Vagina (tissue), 2 donors: ENCODE measurements around the gene PTPRK. TPM values are rescaled to one million over a fixed set of nuclear protein-coding genes. Genes with fewer than 3 reads are reported as not detected.

Experiments used
- DNase-seq, 2 donors: peaks; one replicate each; pipeline ENCODE4 v3.0.0-alpha.2; 2017; ENCODE audit errors: extremely low spot score in 2 of 2
- H3K27ac ChIP-seq: fragments of 200-600 bp; sonication (generic); one replicate; pipeline ENCODE4 v1.5.1; 2019
- H3K27me3 ChIP-seq: fragments of 200-600 bp; sonication (generic); one replicate; pipeline ENCODE4 v1.5.1; 2019
- H3K36me3 ChIP-seq, 2 donors: fragments of 200-600 bp; sonication (generic); one replicate each; pipeline ENCODE4 v1.5.1; 2017 to 2019
- H3K4me1 ChIP-seq: fragments of 200-600 bp; sonication (generic); one replicate; pipeline ENCODE4 v1.5.1; 2019
- H3K4me3 ChIP-seq, 2 donors: fragments of 200-600 bp; sonication (generic); 1 replicate in 1 of 2; 2 replicates in 1 of 2; pipeline ENCODE4 v1.5.1; 2016 to 2019
- H3K9me3 ChIP-seq: fragments of 200-600 bp; sonication (generic); one replicate; pipeline ENCODE4 v1.5.1; 2019
- POLR2A ChIP-seq, 2 donors: fragments of 450-650 bp; IDR thresholded peaks; one replicate each; pipeline ENCODE4 v1.6.1; 2017; ENCODE audit warnings: antibody characterized with exemption in 2 of 2, mild to moderate bottlenecking in 2 of 2, moderate library complexity in 2 of 2
- POLR2AphosphoS5 ChIP-seq, 2 donors: sonication (generic); formaldehyde crosslinking; IDR thresholded peaks; one replicate each; pipeline ENCODE4 v1.9.0; 2017; ENCODE audit warnings: antibody characterized with exemption in 2 of 2, mild to moderate bottlenecking in 2 of 2, low read depth in 1 of 2; ENCODE audit not compliant: insufficient read depth in 1 of 2
- intact Hi-C: fragments of 100-400 bp; cut with DNase I; formaldehyde crosslinking; loops from one replicate; pipeline ENCODE4 v1.15.1; 2023
- total RNA-seq: library from RNA; depleted of rRNA; stranded (reverse); fragments of >200 nt; gene quantifications from one replicate; pipeline ENCODE4 v1.2.3, GENCODE V29; 2016
- TF ChIP-seq, protein P1 (sequence below), 3 experiments: fragments of 450-650 bp in 2 of 3; fragments of 200-600 bp in 1 of 3; sonication (generic) in 1 of 3; IDR thresholded peaks; one replicate each; pipeline ENCODE4 v1.5.1; 2017 to 2019; ENCODE audit warnings: antibody characterized with exemption in 3 of 3, mild to moderate bottlenecking in 2 of 3, moderate library complexity in 2 of 3

PTPRK gene
- total RNA-seq, 1 donor from 2014 or later = 82.5 TPM

DNA sequence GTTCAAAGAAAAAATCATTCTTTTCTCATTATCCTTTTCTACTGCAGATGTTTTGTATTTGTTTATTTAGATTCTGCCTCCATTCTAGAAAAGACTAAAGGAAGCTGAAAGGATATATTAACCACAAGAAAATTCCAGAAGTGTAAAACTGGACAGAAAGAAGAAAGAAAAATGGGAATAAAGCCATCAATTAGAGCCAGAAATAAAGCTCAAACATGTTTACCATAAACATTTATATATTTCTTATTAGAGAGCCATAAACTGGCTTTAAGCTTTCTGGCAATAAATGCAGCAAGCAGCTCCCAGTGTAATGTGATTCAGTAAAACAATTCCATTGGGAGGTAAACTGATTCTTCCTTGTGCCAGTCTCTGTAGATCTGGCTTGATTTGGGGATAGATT, 244.1 kb downstream of the PTPRK start:
- TF ChIP-seq POLR2AphosphoS5 (IDR thresholded peaks at IDR 0.05; ENCODE audit: insufficient read depth in 1 of 2, low read depth in 1 of 2) (no peak), POLR2A (IDR thresholded peaks at IDR 0.05) (no peak)
- TF ChIP-seq, protein P1, sequence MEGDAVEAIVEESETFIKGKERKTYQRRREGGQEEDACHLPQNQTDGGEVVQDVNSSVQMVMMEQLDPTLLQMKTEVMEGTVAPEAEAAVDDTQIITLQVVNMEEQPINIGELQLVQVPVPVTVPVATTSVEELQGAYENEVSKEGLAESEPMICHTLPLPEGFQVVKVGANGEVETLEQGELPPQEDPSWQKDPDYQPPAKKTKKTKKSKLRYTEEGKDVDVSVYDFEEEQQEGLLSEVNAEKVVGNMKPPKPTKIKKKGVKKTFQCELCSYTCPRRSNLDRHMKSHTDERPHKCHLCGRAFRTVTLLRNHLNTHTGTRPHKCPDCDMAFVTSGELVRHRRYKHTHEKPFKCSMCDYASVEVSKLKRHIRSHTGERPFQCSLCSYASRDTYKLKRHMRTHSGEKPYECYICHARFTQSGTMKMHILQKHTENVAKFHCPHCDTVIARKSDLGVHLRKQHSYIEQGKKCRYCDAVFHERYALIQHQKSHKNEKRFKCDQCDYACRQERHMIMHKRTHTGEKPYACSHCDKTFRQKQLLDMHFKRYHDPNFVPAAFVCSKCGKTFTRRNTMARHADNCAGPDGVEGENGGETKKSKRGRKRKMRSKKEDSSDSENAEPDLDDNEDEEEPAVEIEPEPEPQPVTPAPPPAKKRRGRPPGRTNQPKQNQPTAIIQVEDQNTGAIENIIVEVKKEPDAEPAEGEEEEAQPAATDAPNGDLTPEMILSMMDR (IDR thresholded peaks at IDR 0.05) = no peak
- Histone ChIP-seq H3K27me3 (no peaks in the 10 kb centered on the region), H3K36me3 (no peaks in the 10 kb centered on the region), H3K4me1 (peaks cover 16% of the 10 kb centered on the region), H3K9me3 (no peaks in the 10 kb centered on the region), H3K4me3 (no peak overlapping the region), H3K27ac (no peak overlapping the region)
- DNase-seq = no peak
- intact Hi-C loops = no loop called here

DNA sequence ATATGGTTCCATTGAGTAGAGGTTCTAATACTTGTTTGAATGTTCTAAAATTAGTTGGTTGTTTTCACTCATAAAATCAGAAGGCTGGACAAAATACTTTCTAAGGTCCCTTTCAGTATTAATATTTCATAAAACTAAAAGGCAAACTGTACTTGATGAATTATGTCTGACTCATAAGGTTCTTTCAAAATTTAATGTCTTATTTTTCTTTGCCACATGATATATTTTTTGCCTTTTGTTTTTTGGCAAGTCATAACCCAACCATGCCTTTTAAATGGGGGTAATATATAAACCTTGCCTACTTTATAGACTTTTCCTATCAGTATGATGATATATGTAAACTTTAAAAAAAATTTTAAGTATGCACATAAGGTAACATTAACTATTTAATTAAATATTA, 244.7 kb downstream of the PTPRK start:
- intact Hi-C loops = no loop called here
- DNase-seq = no peak

DNA sequence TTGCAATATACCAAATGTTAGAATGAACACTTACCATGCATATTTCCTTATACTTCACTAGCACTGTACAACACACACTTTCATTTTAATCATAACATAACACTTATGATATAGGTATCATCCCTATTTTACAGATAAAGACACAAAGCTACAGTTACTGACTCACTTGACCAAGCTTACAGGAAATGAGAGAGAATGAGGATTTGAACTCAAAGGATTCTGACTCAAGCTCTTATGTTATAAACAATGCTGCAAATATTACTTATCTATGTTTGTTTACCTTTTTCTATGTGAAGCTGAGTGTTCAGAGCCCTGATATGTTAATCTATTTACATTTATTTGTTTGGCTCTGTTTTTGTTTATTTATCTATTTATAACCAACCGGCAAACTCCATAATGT, 245.4 kb downstream of the PTPRK start:
- Histone ChIP-seq H3K4me3 (no peak overlapping the region), H3K4me1 (peaks cover 22% of the 10 kb centered on the region), H3K27me3 (no peaks in the 10 kb centered on the region), H3K9me3 (no peaks in the 10 kb centered on the region), H3K27ac (no peak overlapping the region), H3K36me3 (no peaks in the 10 kb centered on the region)
- no peak for DNase-seq
- intact Hi-C loops = no loop called here
- TF ChIP-seq, protein P1 (IDR thresholded peaks at IDR 0.05) = no peak
- no peak for TF ChIP-seq POLR2AphosphoS5 (IDR thresholded peaks at IDR 0.05; ENCODE audit: insufficient read depth in 1 of 2, low read depth in 1 of 2)

More for the DNA sequence above, 244.7 kb downstream of the PTPRK start:
- Histone ChIP-seq H3K4me3 (no peak overlapping the region), H3K27me3 (no peaks in the 10 kb centered on the region), H3K36me3 (no peaks in the 10 kb centered on the region), H3K4me1 (peaks cover 22% of the 10 kb centered on the region), H3K9me3 (no peaks in the 10 kb centered on the region), H3K27ac (no peak overlapping the region)
- TF ChIP-seq, protein P1 (IDR thresholded peaks at IDR 0.05) = no peak
- TF ChIP-seq POLR2A (IDR thresholded peaks at IDR 0.05) = no peak
- no peak for TF ChIP-seq POLR2AphosphoS5 (IDR thresholded peaks at IDR 0.05; ENCODE audit: insufficient read depth in 1 of 2, low read depth in 1 of 2)

DNA sequence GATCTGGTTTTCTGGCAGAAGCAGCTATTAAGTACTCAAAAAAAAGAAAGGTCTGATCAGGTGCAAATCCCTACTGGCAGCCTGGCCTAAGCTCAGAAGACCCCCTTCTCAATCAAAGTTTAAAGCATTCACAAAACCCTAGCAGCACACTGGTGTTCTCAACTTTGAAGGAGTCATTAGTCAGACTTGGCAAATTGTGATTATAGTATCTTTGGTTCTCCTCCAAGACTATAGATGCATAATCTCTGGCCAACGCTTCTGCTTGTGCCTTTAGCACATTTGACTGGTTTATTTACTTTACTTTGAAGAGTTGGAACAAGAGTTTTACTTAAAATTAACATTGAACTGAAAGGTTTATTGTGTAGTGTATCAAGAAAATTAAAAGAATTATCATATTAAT, 248.9 kb downstream of the PTPRK start:
- Histone ChIP-seq H3K4me3 (no peak overlapping the region), H3K27me3 (no peaks in the 10 kb centered on the region), H3K36me3 (no peaks in the 10 kb centered on the region), H3K27ac (no peak overlapping the region), H3K4me1 (peaks cover 17% of the 10 kb centered on the region), H3K9me3 (no peaks in the 10 kb centered on the region)
- DNase-seq = no peak
- TF ChIP-seq POLR2A (IDR thresholded peaks at IDR 0.05) (no peak), POLR2AphosphoS5 (IDR thresholded peaks at IDR 0.05; ENCODE audit: insufficient read depth in 1 of 2, low read depth in 1 of 2) (no peak)
- TF ChIP-seq, protein P1 (IDR thresholded peaks at IDR 0.05) = no peak
- intact Hi-C loops = no loop called here

DNA sequence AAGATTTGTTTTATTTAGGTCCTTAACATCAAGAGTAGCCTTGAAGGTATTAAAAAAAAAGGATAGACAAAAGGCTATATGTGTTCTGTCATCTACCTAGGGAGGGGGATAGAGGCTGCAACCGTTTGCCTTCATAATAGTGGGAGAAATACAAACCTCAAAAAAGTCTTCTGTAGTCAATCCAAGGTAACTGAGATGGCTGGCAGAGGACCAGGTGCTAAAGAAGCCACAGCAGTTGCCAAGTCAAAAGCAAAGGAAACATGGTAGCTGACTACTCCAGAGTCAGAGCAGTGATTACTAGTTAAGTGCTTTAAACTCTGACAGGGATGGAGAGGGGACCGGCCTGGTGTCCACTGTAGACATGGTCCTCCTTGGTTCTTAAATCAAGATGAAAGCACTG, 249.4 kb downstream of the PTPRK start:
- intact Hi-C loops = no loop called here
- TF ChIP-seq POLR2AphosphoS5 (IDR thresholded peaks at IDR 0.05; ENCODE audit: insufficient read depth in 1 of 2, low read depth in 1 of 2) = no peak
- no peak for TF ChIP-seq POLR2A (IDR thresholded peaks at IDR 0.05)
- TF ChIP-seq, protein P1 (IDR thresholded peaks at IDR 0.05) = no peak
- no peak for DNase-seq
- Histone ChIP-seq H3K27ac (no peak overlapping the region), H3K27me3 (no peaks in the 10 kb centered on the region), H3K36me3 (no peaks in the 10 kb centered on the region), H3K9me3 (no peaks in the 10 kb centered on the region), H3K4me1 (peaks cover 12% of the 10 kb centered on the region), H3K4me3 (no peak overlapping the region)
